Panc1 (cell line): Measurements from ENCODE around the gene SLC1A2.

Experiments used
- CTCF ChIP-seq: fragments of 450-650 bp; IDR thresholded peaks from 2 replicates; pipeline ENCODE4 v1.5.1; 2017; ENCODE audit warnings: mild to moderate bottlenecking
- POLR2AphosphoS5 ChIP-seq: IDR thresholded peaks from 2 replicates; pipeline ENCODE4 v1.6.1; 2012; ENCODE audit warnings: mild to moderate bottlenecking, low read depth, low read length, moderate library complexity
- TCF7L2 ChIP-seq: IDR thresholded peaks from 2 replicates; pipeline ENCODE4 v1.6.1; 2011; ENCODE audit warnings: mild to moderate bottlenecking, low read depth, low read length, inconsistent platforms
- TF ChIP-seq, protein P1 (sequence below), 2 experiments: IDR thresholded peaks; 2 replicates each; pipeline ENCODE4 v1.6.1; 2011 to 2012; ENCODE audit warnings: low read depth in 2 of 2, control low read depth in 1 of 2, low read length in 1 of 2, mild to moderate bottlenecking in 1 of 2, moderate library complexity in 1 of 2; ENCODE audit not compliant: insufficient read depth in 1 of 2

DNA sequence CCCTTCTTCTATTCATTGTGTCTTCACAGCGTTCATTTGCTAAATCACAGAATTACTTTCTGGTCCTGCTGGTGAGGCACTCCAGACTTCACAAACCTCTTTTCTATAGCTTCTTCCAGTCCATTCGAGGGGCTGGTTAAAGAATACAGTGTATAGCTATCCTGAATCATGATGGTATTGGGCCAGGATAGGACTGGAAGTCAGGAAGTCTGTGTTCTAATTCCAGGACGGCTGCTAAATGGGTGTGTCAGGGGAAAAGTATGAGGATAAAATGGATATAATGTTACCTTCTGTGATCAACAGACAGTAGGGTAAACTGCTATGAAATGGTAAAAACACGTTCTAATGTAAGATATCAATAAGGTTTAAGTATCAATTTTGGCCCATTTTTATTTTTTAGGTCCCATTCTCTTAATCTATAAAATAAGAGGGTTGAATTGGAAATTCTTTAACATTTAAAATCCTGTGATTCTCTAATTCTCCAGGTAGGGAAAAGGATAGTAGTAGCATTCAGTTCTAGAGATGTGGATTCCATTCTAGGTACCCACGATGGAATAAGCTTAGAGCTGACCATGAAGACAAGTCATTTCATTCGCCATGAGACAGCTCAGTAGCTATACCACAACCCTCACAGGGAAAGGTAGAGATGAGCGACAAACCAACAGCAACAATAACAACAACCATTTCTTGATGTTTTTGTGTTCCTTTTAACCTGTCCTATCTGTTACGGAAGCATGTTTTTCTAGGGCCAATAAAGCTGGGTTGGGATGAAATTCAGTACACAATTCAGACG lies 96.1 kb downstream of the SLC1A2 start:
- TF ChIP-seq CTCF (no peak), POLR2AphosphoS5 (no peak), TCF7L2 (no peak)
- TF ChIP-seq, protein P1, sequence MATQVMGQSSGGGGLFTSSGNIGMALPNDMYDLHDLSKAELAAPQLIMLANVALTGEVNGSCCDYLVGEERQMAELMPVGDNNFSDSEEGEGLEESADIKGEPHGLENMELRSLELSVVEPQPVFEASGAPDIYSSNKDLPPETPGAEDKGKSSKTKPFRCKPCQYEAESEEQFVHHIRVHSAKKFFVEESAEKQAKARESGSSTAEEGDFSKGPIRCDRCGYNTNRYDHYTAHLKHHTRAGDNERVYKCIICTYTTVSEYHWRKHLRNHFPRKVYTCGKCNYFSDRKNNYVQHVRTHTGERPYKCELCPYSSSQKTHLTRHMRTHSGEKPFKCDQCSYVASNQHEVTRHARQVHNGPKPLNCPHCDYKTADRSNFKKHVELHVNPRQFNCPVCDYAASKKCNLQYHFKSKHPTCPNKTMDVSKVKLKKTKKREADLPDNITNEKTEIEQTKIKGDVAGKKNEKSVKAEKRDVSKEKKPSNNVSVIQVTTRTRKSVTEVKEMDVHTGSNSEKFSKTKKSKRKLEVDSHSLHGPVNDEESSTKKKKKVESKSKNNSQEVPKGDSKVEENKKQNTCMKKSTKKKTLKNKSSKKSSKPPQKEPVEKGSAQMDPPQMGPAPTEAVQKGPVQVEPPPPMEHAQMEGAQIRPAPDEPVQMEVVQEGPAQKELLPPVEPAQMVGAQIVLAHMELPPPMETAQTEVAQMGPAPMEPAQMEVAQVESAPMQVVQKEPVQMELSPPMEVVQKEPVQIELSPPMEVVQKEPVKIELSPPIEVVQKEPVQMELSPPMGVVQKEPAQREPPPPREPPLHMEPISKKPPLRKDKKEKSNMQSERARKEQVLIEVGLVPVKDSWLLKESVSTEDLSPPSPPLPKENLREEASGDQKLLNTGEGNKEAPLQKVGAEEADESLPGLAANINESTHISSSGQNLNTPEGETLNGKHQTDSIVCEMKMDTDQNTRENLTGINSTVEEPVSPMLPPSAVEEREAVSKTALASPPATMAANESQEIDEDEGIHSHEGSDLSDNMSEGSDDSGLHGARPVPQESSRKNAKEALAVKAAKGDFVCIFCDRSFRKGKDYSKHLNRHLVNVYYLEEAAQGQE (IDR thresholded peaks at IDR 0.05; ENCODE audit: insufficient read depth in 1 of 2, low read depth in 2 of 2, low read length in 1 of 2) = no peak
